Stimulated activated CD8-positive, alpha-beta memory T cell treated with anti-CD3 and anti-CD28 coated beads, Interleukin-7, amount 100 ng/mL, for 24 hours (primary cell): ENCODE measurements around the gene PSMC5.
"Not testable (repeated sequence)": the region's sequence is repeated elsewhere in the genome, so short reads cannot be mapped to it uniquely, and the experiment has no call there.

Source experiments
- DNase-seq: peaks from one replicate; pipeline ENCODE4 v3.0.0-alpha.2; 2020; ENCODE audit warnings: low read depth

The PSMC5 gene

GRCh38 chr17:63827002-63827800, at the start of gene PSMC5, which contains the start of gene FTSJ3:
Gene PSMC5, plus strand, starts transcription at chr17:63827431. Its CDS starts 60 bp downstream, at chr17:63827491.
Gene FTSJ3, minus strand, starts transcription at chr17:63827663. Its CDS starts 761 bp downstream, at chr17:63826902.
- peak; percentile 89 for DNase-seq

GRCh38 chr17:63780507-63780906, 46.7 kb upstream of the PSMC5 start:
- no peak for DNase-seq

- no peak for DNase-seq
Observed at GRCh38 chr17:63780928-63781327, 46.3 kb upstream of the PSMC5 start.

GRCh38 chr17:63783522-63783921, 43.7 kb upstream of the PSMC5 start:
- no peak for DNase-seq

- DNase-seq: no peak
Observed at GRCh38 chr17:63785556-63785955, 41.7 kb upstream of the PSMC5 start.

GRCh38 chr17:63786117-63786516, 41.1 kb upstream of the PSMC5 start:
- DNase-seq: no peak

- no peak for DNase-seq
Observed at GRCh38 chr17:63786971-63787711, 40.1 kb upstream of the PSMC5 start.

- DNase-seq: no peak
Observed at GRCh38 chr17:63790057-63790456, 37.2 kb upstream of the PSMC5 start.

- DNase-seq: no peak
Observed at GRCh38 chr17:63792055-63792729, 35.0 kb upstream of the PSMC5 start.

GRCh38 chr17:63796375-63796774, 30.9 kb upstream of the PSMC5 start:
- DNase-seq: not testable (repeated sequence)

GRCh38 chr17:63798572-63799106, 28.6 kb upstream of the PSMC5 start:
- DNase-seq: no peak

GRCh38 chr17:63800783-63801182, 26.4 kb upstream of the PSMC5 start:
- DNase-seq: no peak

GRCh38 chr17:63804328-63804727, 22.9 kb upstream of the PSMC5 start:
- no peak for DNase-seq

GRCh38 chr17:63805591-63805990, 21.6 kb upstream of the PSMC5 start:
- no peak for DNase-seq

- no peak for DNase-seq
Observed at GRCh38 chr17:63809970-63810369, 17.3 kb upstream of the PSMC5 start.

- no peak for DNase-seq
Observed at GRCh38 chr17:63816123-63816522, 11.1 kb upstream of the PSMC5 start.

GRCh38 chr17:63816669-63817068, 10.6 kb upstream of the PSMC5 start:
- DNase-seq: no peak

GRCh38 chr17:63817736-63818385, 9.4 kb upstream of the PSMC5 start:
- no peak for DNase-seq

- no peak for DNase-seq
Observed at GRCh38 chr17:63819131-63819530, 8.1 kb upstream of the PSMC5 start.

GRCh38 chr17:63819585-63820537, 7.4 kb upstream of the PSMC5 start:
- DNase-seq: no peak
